Gastrocnemius medialis (tissue), 4 donors: Measurements from ENCODE around the gene ZBTB7A.

Experiments used
- CTCF ChIP-seq, 5 experiments: fragments of 450-650 bp in 3 of 5; fragments of 200-600 bp in 2 of 5; sonication (generic) in 2 of 5; IDR thresholded peaks in 4 of 5; conservative IDR thresholded peaks in 1 of 5; 1 replicate in 4 of 5; 2 replicates in 1 of 5; pipeline ENCODE4 v1.5.1; 2016 to 2019; ENCODE audit warnings: antibody characterized with exemption in 5 of 5, mild to moderate bottlenecking in 3 of 5, moderate library complexity in 3 of 5
- POLR2A ChIP-seq, 2 donors: fragments of 450-650 bp; IDR thresholded peaks; one replicate each; pipeline ENCODE4 v1.6.1; 2017; ENCODE audit warnings: antibody characterized with exemption in 2 of 2, mild to moderate bottlenecking in 2 of 2, moderate library complexity in 2 of 2

DNA sequence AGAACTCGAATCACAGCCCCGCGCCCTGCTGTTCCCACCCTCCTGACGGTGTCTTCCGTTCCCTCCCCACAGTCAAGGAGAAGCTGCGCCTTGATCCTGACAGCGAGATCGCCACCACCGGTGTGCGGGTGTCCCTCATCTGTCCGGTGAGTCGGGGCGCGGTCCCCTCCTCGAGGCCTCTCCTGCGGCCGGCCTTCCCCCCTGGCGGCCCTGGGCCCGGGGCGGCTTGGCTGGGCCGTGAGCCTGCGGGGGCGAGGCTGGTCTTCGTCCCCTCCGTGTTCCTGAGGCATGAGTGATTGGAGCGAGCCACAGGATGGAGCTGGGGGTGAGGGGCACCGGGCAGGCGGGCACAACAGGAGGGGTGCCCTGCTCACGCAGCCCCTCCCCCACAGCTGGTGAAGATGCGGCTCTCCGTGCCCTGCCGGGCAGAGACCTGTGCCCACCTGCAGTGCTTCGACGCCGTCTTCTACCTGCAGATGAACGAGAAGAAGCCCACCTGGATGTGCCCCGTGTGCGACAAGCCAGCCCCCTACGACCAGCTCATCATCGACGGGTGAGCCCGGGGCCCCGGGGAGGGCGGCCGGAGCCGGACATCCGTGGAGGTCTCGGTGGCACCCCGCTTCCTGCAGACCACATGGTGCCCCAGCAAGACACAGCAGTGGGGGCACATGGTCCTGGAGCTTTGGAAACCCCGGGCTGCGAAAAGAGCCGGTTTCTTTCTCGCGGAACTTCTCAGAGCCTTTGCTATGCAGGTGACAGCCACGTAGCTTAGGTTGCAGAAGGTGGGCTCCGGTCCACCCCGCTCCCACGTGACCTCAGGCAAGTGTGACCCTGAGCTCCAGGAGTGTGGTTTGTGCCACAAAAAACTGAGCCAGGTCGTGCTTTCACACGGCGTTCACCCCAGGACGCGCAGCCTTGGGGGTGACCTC is 33.4 kb downstream of the ZBTB7A start:
- no peak for TF ChIP-seq CTCF (IDR thresholded peaks at IDR 0.05 in 4 of 5, conservative IDR thresholded peaks at IDR 0.05 in 1 of 5)
- no peak for TF ChIP-seq POLR2A (IDR thresholded peaks at IDR 0.05)
